ENCODE data around the gene PCSK4.
"Not testable (repeated sequence)": the region's sequence is repeated elsewhere in the genome, so short reads cannot be mapped to it uniquely, and the experiment has no call there.

DNA sequence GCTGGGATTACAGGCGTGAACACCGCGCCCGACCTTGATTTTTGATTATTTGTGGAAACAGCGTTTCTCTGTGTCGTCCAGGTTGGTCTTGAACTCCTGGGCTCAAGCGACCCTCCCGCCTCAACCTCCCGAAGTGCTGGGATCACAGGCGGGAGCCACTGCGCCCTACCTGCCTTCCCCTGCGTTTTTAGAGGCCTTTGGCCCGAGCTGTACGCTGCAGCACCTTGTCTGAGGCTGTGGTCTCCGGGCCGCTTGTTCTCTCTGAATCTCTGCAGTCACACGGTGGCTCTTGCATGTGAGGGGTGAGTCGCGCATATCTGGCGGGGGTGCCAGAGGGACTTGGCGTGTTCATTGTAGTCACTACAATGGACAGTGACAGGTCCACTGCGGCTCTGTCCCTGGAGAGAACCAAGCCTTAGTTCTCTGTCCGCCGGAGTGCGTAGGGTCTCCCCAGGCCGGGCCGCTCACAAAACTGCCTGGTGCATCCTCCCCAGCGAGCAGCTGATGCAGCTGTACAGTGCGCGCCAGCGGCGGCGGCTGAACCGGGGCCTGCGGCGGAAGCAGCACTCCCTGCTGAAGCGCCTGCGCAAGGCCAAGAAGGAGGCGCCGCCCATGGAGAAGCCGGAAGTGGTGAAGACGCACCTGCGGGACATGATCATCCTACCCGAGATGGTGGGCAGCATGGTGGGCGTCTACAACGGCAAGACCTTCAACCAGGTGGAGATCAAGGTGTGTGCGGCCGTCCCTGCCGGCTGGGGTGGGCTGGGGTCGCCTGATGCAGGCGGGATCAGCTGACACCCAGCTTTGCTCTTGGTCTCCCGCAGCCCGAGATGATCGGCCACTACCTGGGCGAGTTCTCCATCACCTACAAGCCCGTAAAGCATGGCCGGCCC, 50.4 kb downstream of the PCSK4 start:
- TF ChIP-seq FOXM1 (IDR thresholded peaks at IDR 0.05; ENCODE audit: borderline replicate concordance); PKNOX1 (IDR thresholded peaks at IDR 0.05); SUZ12 (IDR thresholded peaks at IDR 0.05); FOXK2 (IDR thresholded peaks at IDR 0.05); SP1 (IDR thresholded peaks at IDR 0.05); HDGF (IDR thresholded peaks at IDR 0.05; ENCODE audit: borderline replicate concordance); FOXA1 (IDR thresholded peaks at IDR 0.05); LEF1 (IDR thresholded peaks at IDR 0.05; ENCODE audit: borderline replicate concordance): not testable (repeated sequence)
